GM18520 (cell line): ENCODE measurements around the gene FBXO27.
"Not testable (repeated sequence)": the region's sequence is repeated elsewhere in the genome, so short reads cannot be mapped to it uniquely, and the experiment has no call there.

ENCODE experiments used
- ATAC-seq: cut with Tn5 transposase; IDR thresholded peaks from one replicate; pipeline ENCODE4 v1.9.1; 2021; ENCODE audit not compliant: unreplicated experiment

FBXO27 gene

GRCh38 chr19:39045506-39045905 lies 13.2 kb upstream of the FBXO27 start:
- ATAC-seq, result no peak

GRCh38 chr19:39038098-39038497 lies 5.7 kb upstream of the FBXO27 start:
- no peak for ATAC-seq

GRCh38 chr19:39037194-39037593 lies 4.8 kb upstream of the FBXO27 start:
- no peak for ATAC-seq

- ATAC-seq, result no peak
These were observed 4.2 kb upstream of the FBXO27 start for GRCh38 chr19:39036581-39036980.

- ATAC-seq, result no peak
These were observed 834 bp downstream of the FBXO27 start for GRCh38 chr19:39031368-39032062.

GRCh38 chr19:39030854-39031367 lies 1.4 kb downstream of the FBXO27 start:
- ATAC-seq, result no peak

- ATAC-seq, result no peak
These were observed 7.3 kb downstream of the FBXO27 start for GRCh38 chr19:39024875-39025641.

GRCh38 chr19:39021063-39021462 lies 11.3 kb downstream of the FBXO27 start:
- no peak for ATAC-seq

GRCh38 chr19:39017646-39018045 lies 14.7 kb downstream of the FBXO27 start:
- ATAC-seq, result no peak

GRCh38 chr19:39017026-39017425 lies 15.3 kb downstream of the FBXO27 start:
- no peak for ATAC-seq

GRCh38 chr19:39014037-39014436 lies 18.3 kb downstream of the FBXO27 start:
- no peak for ATAC-seq

GRCh38 chr19:39009001-39009400 lies 23.3 kb downstream of the FBXO27 start:
- ATAC-seq, result no peak

- ATAC-seq, result no peak
These were observed 24.2 kb downstream of the FBXO27 start for GRCh38 chr19:39008137-39008536.

- ATAC-seq, result no peak
These were observed 25.3 kb downstream of the FBXO27 start for GRCh38 chr19:39007096-39007495.

GRCh38 chr19:39004403-39004802 lies 27.9 kb downstream of the FBXO27 start:
- ATAC-seq, result no peak

GRCh38 chr19:39003796-39004195 lies 28.6 kb downstream of the FBXO27 start:
- no peak for ATAC-seq

- ATAC-seq, result no peak
These were observed 29.2 kb downstream of the FBXO27 start for GRCh38 chr19:39003188-39003587.

GRCh38 chr19:39001041-39001440 lies 31.3 kb downstream of the FBXO27 start:
- ATAC-seq, result no peak

GRCh38 chr19:38997576-38997975 lies 34.8 kb downstream of the FBXO27 start:
- not testable (repeated sequence) for ATAC-seq

GRCh38 chr19:38993271-38993670 lies 39.1 kb downstream of the FBXO27 start:
- ATAC-seq, result no peak

GRCh38 chr19:38990949-38991697 lies 41.2 kb downstream of the FBXO27 start:
- no peak for ATAC-seq

GRCh38 chr19:38989614-38990013 lies 42.7 kb downstream of the FBXO27 start:
- not testable (repeated sequence) for ATAC-seq
